SU-DHL-6 (cell line): ENCODE measurements around the gene MARCHF3.

Experiments
- CTCF ChIP-seq: fragments of 200-600 bp; sonication (generic); IDR thresholded peaks from one replicate; pipeline ENCODE4 v1.5.1; 2017; ENCODE audit warnings: antibody characterized with exemption, mild to moderate bottlenecking, low read length, moderate library complexity; ENCODE audit not compliant: insufficient read depth, poor library complexity, severe bottlenecking
- EZH2phosphoT487 ChIP-seq: fragments of 200-600 bp; sonication (generic), shearing (Covaris generic); conservative IDR thresholded peaks from 2 replicates; pipeline ENCODE4 v1.6.1; 2018; ENCODE audit warnings: mild to moderate bottlenecking, antibody characterized with exemption, low read length, moderate library complexity, mixed read lengths

GRCh38 chr5:127038550-127038949, 8.2 kb upstream of the MARCHF3 start:
- TF ChIP-seq CTCF = no peak
- TF ChIP-seq EZH2phosphoT487 = no peak
